Activated naive CD8-positive, alpha-beta T cell treated with anti-CD3 and anti-CD28 coated beads, Interleukin-2, amount 50 U/mL, for 16 hours (primary cell): ENCODE data around the gene WNK2.

Experiments
- DNase-seq: peaks from one replicate; pipeline ENCODE4 v3.0.0-alpha.2; 2020; ENCODE audit warnings: low read depth, low spot score

Gene WNK2

GRCh38 chr9:93185266-93186214 lies 1.6 kb downstream of the WNK2 start:
- DNase-seq = no peak

GRCh38 chr9:93186215-93186945 lies 2.4 kb downstream of the WNK2 start:
- DNase-seq = no peak

GRCh38 chr9:93187047-93187446 lies 3.1 kb downstream of the WNK2 start:
- DNase-seq = no peak

GRCh38 chr9:93187574-93187973 lies 3.6 kb downstream of the WNK2 start:
- no peak for DNase-seq

- DNase-seq = no peak
Measured at GRCh38 chr9:93188426-93189368, 4.8 kb downstream of the WNK2 start.

GRCh38 chr9:93189369-93190132 lies 5.6 kb downstream of the WNK2 start:
- no peak for DNase-seq

- DNase-seq = no peak
Measured at GRCh38 chr9:93190133-93190525, 6.2 kb downstream of the WNK2 start.

- DNase-seq = no peak
Measured at GRCh38 chr9:93190656-93191353, 6.9 kb downstream of the WNK2 start.

- DNase-seq = no peak
Measured at GRCh38 chr9:93191354-93191660, 7.4 kb downstream of the WNK2 start.

- DNase-seq = no peak
Measured at GRCh38 chr9:93192721-93193387, 8.9 kb downstream of the WNK2 start.

- DNase-seq = no peak
Measured at GRCh38 chr9:93193388-93194220, 9.7 kb downstream of the WNK2 start.

- no peak for DNase-seq
Measured at GRCh38 chr9:93194221-93194625, 10.3 kb downstream of the WNK2 start.

- DNase-seq = no peak
Measured at GRCh38 chr9:93194641-93195040, 10.7 kb downstream of the WNK2 start.

GRCh38 chr9:93196096-93197055 lies 12.4 kb downstream of the WNK2 start:
- DNase-seq = no peak

GRCh38 chr9:93197670-93198069 lies 13.7 kb downstream of the WNK2 start:
- DNase-seq = no peak

GRCh38 chr9:93198117-93198837 lies 14.3 kb downstream of the WNK2 start:
- no peak for DNase-seq
